CD14-positive monocyte (primary cell): ENCODE data around the gene RGMB. TPM values are rescaled to one million over a fixed set of nuclear protein-coding genes. Genes with fewer than 3 reads are reported as not detected.

Experiments used
- DNase-seq, 3 donors: peaks; one replicate each; pipeline ENCODE4 v3.0.0-alpha.2; 2011 to 2022
- H2AFZ ChIP-seq: 2 replicates; pipeline ENCODE4 v1.6.0; 2012; ENCODE audit warnings: mild to moderate bottlenecking, low read depth, low read length, inconsistent platforms; ENCODE audit not compliant: insufficient read depth, poor library complexity, severe bottlenecking
- H3K27ac ChIP-seq, 2 donors: 1 replicate in 1 of 2; 2 replicates in 1 of 2; pipeline ENCODE4 v1.5.1; 2012 to 2013; ENCODE audit warnings: low read length in 2 of 2, control low read depth in 1 of 2, inconsistent platforms in 1 of 2, low read depth in 1 of 2, mild to moderate bottlenecking in 1 of 2
- H3K27me3 ChIP-seq, 2 donors: one replicate each; pipeline versions ENCODE4 v1.6.0 to v1.6.1; 2011 to 2013; ENCODE audit warnings: low read length in 2 of 2; ENCODE audit not compliant: control insufficient read depth in 2 of 2, insufficient read depth in 2 of 2
- H3K36me3 ChIP-seq, 2 donors: replicated peaks in 1 of 2; 1 replicate in 1 of 2; 2 replicates in 1 of 2; pipeline versions ENCODE4 v1.5.1 to v1.6.1; 2012 to 2013; ENCODE audit warnings: low read length in 2 of 2, control low read depth in 1 of 2, inconsistent platforms in 1 of 2, mild to moderate bottlenecking in 1 of 2; ENCODE audit not compliant: insufficient read depth in 2 of 2, control insufficient read depth in 1 of 2
- H3K4me1 ChIP-seq, 2 donors: 1 replicate in 1 of 2; 2 replicates in 1 of 2; pipeline versions ENCODE4 v1.5.1 to v1.6.1; 2012 to 2013; ENCODE audit warnings: low read length in 2 of 2, control low read depth in 1 of 2, inconsistent platforms in 1 of 2, mild to moderate bottlenecking in 1 of 2, moderate library complexity in 1 of 2; ENCODE audit not compliant: insufficient read depth in 2 of 2, control insufficient read depth in 1 of 2
- H3K4me2 ChIP-seq: replicated peaks from 2 replicates; pipeline ENCODE3; 2012; ENCODE audit warnings: low read length, moderate library complexity, mild to moderate bottlenecking; ENCODE audit not compliant: poor library complexity, severe bottlenecking; ENCODE audit errors: extremely low read depth
- H3K4me3 ChIP-seq, 3 experiments: fragments of 200-600 bp in 1 of 3; sonication (generic) in 1 of 3; replicated peaks in 1 of 3; 1 replicate in 2 of 3; 2 replicates in 1 of 3; pipeline ENCODE4 v1.5.1; 2011 to 2013; ENCODE audit warnings: low read length in 3 of 3, mild to moderate bottlenecking in 3 of 3, control low read depth in 2 of 3, low read depth in 2 of 3, inconsistent platforms in 1 of 3, moderate library complexity in 1 of 3
- H3K79me2 ChIP-seq: 2 replicates; pipeline ENCODE4 v1.6.0; 2012; ENCODE audit warnings: mild to moderate bottlenecking, control low read depth, inconsistent platforms, low read length, moderate library complexity; ENCODE audit not compliant: insufficient read depth
- H3K9ac ChIP-seq: 2 replicates; pipeline ENCODE4 v1.6.0; 2017; ENCODE audit warnings: low read length, mild to moderate bottlenecking; ENCODE audit not compliant: insufficient read depth, poor library complexity, severe bottlenecking
- H3K9me3 ChIP-seq, 2 donors: replicated peaks in 1 of 2; 1 replicate in 1 of 2; 2 replicates in 1 of 2; pipeline versions ENCODE4 v1.5.1 to v1.6.1; 2012 to 2013; ENCODE audit warnings: low read length in 2 of 2, control low read depth in 1 of 2; ENCODE audit not compliant: control insufficient read depth in 1 of 2, insufficient read depth in 1 of 2
- H4K20me1 ChIP-seq: 2 replicates; pipeline ENCODE4 v1.6.0; 2012; ENCODE audit warnings: mild to moderate bottlenecking, low read length, control low read depth, moderate library complexity; ENCODE audit not compliant: insufficient read depth
- H3K27ac Mint-ChIP-seq, 7 donors: one replicate each; pipeline ENCODE4 v1.8.0; 2020; ENCODE audit warnings: mild to moderate bottlenecking in 7 of 7, mixed read lengths in 7 of 7, moderate library complexity in 6 of 7, inconsistent platforms in 2 of 7
- H3K27me3 Mint-ChIP-seq, 3 donors: one replicate each; pipeline ENCODE4 v1.8.0; 2021 to 2022; ENCODE audit warnings: low read depth in 3 of 3, mild to moderate bottlenecking in 3 of 3, mixed read lengths in 3 of 3, moderate library complexity in 3 of 3, inconsistent platforms in 1 of 3
- H3K36me3 Mint-ChIP-seq, 2 donors: one replicate each; pipeline ENCODE4 v1.8.0; 2020; ENCODE audit warnings: mixed read lengths in 2 of 2, inconsistent platforms in 1 of 2, mild to moderate bottlenecking in 1 of 2
- H3K4me1 Mint-ChIP-seq: one replicate; pipeline ENCODE4 v1.8.0; 2020; ENCODE audit warnings: mild to moderate bottlenecking, mixed read lengths
- H3K4me3 Mint-ChIP-seq, 2 donors: one replicate each; pipeline ENCODE4 v1.8.0; 2020; ENCODE audit warnings: mild to moderate bottlenecking in 2 of 2, mixed read lengths in 2 of 2, moderate library complexity in 1 of 2
- H3K9me3 Mint-ChIP-seq, 7 donors: one replicate each; pipeline ENCODE4 v1.8.0; 2020 to 2022; ENCODE audit warnings: mixed read lengths in 7 of 7, mild to moderate bottlenecking in 6 of 7, moderate library complexity in 6 of 7, inconsistent platforms in 2 of 7
- WGBS: methylation state at CpG from one replicate; pipeline ENCODE4 v1.1.5; 2013; ENCODE audit warnings: missing lambda C conversion rate; ENCODE audit not compliant: insufficient coverage; 5-methylcytosine and 5-hydroxymethylcytosine counted together
- intact Hi-C, 2 donors: fragments of 100-400 bp; cut with micrococcal nuclease; formaldehyde crosslinking; loops; one replicate each; pipeline versions ENCODE4 v1.15.0 to v1.15.1; 2023
- polyA plus RNA-seq, 3 donors: library from polyadenylated mRNA; depleted of rRNA in 1 of 3; unstranded in 2 of 3; stranded (reverse) in 1 of 3; fragments of 300-500 nt in 2 of 3; fragments of >200 nt in 1 of 3; fragmentation: Illumina TruSeq in 2 of 3; gene quantifications; 1 replicate in 2 of 3; 2 replicates in 1 of 3; pipeline ENCODE4 v1.2.3, GENCODE V29; 2012 to 2021
- TF ChIP-seq, protein P1 (sequence below): fragments of 200-600 bp; IDR thresholded peaks from one replicate; pipeline ENCODE4 v1.8.0; 2022; ENCODE audit warnings: antibody characterized with exemption, mild to moderate bottlenecking

The RGMB gene
- polyA plus RNA-seq, 3 donors, result 0.12 to 0.17 TPM; not detected in 1

GRCh38 chr5:98791001-98791519 lies 17.6 kb downstream of the RGMB start:
- Histone ChIP-seq H3K27ac (no peak overlapping the region), H3K9me3 (no peaks in the 10 kb centered on the region), H3K9ac (no peak overlapping the region), H3K4me2 (no peak overlapping the region), H3K79me2 (no peaks in the 10 kb centered on the region), H3K27me3 (peaks cover 2 to 8% of the 10 kb centered on the region in 2 donors), H3K36me3 (no peaks in the 10 kb centered on the region), H3K4me3 (no peak overlapping the region), H2AFZ (no peak overlapping the region), H3K4me1 (no peaks in the 10 kb centered on the region), H4K20me1 (no peaks in the 10 kb centered on the region)
- Mint-ChIP-seq H3K36me3 (no peaks in the 10 kb centered on the region), H3K4me1 (no peaks in the 10 kb centered on the region), H3K27me3 (peaks cover 0 to 25% (median 14%) of the 10 kb centered on the region in 3 donors), H3K4me3 (no peak overlapping the region), H3K27ac (no peak overlapping the region), H3K9me3 (peaks cover 0 to 1% (median 0%) of the 10 kb centered on the region in 7 donors)
- no peak for DNase-seq
- 96% methylated on average over 7 of the region's 7 CpGs for WGBS
- intact Hi-C loops, result no loop called here
- TF ChIP-seq, protein P1, sequence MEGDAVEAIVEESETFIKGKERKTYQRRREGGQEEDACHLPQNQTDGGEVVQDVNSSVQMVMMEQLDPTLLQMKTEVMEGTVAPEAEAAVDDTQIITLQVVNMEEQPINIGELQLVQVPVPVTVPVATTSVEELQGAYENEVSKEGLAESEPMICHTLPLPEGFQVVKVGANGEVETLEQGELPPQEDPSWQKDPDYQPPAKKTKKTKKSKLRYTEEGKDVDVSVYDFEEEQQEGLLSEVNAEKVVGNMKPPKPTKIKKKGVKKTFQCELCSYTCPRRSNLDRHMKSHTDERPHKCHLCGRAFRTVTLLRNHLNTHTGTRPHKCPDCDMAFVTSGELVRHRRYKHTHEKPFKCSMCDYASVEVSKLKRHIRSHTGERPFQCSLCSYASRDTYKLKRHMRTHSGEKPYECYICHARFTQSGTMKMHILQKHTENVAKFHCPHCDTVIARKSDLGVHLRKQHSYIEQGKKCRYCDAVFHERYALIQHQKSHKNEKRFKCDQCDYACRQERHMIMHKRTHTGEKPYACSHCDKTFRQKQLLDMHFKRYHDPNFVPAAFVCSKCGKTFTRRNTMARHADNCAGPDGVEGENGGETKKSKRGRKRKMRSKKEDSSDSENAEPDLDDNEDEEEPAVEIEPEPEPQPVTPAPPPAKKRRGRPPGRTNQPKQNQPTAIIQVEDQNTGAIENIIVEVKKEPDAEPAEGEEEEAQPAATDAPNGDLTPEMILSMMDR, result no peak

DNA sequence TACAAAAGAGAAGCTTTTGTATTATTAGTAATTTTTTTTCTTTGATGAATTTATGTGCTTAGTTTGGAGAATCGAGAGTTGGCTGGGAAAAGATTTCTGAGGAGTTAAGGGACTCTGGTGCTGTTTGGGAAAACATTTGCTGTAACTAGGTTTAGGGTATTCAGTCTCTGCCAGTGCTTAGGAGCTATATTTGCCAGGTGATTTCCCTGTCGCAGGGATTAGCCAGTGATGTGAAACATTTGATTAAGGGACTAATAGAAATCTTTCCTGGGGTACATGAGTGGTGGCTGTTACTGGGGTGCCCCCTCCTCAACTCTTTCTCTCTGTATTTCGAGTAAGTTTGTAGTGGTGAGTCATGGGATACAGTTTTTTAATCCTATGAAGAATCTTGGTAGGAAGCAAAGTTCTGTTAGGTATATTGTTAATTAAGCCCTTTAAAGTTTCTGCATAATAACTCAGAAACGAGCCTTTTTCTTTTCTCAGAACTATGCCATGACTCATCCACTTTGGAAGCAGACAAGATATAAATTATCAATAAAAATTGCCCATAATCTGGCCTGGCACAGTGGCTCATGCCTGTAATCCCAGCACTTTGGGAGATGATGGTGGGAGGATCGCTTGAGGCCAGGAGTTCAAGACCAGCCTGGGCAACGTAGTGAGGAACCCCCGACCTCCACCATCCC lies 18.6 kb downstream of the RGMB start:
- Histone ChIP-seq H3K4me2 (no peak overlapping the region), H2AFZ (no peak overlapping the region), H3K27me3 (peaks cover 2 to 8% of the 10 kb centered on the region in 2 donors), H3K27ac (no peak overlapping the region), H3K4me1 (no peaks in the 10 kb centered on the region), H3K4me3 (no peak overlapping the region), H4K20me1 (no peaks in the 10 kb centered on the region), H3K9me3 (no peaks in the 10 kb centered on the region), H3K79me2 (no peaks in the 10 kb centered on the region), H3K36me3 (no peaks in the 10 kb centered on the region), H3K9ac (no peak overlapping the region)
- TF ChIP-seq, protein P1, result no peak
- Mint-ChIP-seq H3K4me3 (no peak overlapping the region), H3K27ac (no peak overlapping the region), H3K36me3 (no peaks in the 10 kb centered on the region), H3K9me3 (peaks cover 0 to 1% (median 0%) of the 10 kb centered on the region in 7 donors), H3K27me3 (peaks cover 0 to 21% (median 15%) of the 10 kb centered on the region in 3 donors), H3K4me1 (no peaks in the 10 kb centered on the region)
- 100% methylated on average over 1 of the region's 7 CpGs for WGBS
- no peak for DNase-seq
- intact Hi-C loops, result no loop called here
